Left lobe of liver (tissue), 2 donors: ENCODE results near the gene SH3BGRL3. TPM values are rescaled to one million over a fixed set of nuclear protein-coding genes. Genes with fewer than 3 reads are reported as not detected.
"Not testable (repeated sequence)": the region's sequence is repeated elsewhere in the genome, so short reads cannot be mapped to it uniquely, and the experiment has no call there.

Experiments
- ATAC-seq: fragments of 200-7000 bp; cut with Tn5 transposase; one replicate; pipeline ENCODE4 v1.9.1; 2020; ENCODE audit warnings: mild to moderate bottlenecking, moderate library complexity
- DNase-seq: peaks from one replicate; pipeline ENCODE4 v3.0.0-alpha.2; 2020; ENCODE audit warnings: low spot score
- total RNA-seq: library from RNA; stranded (reverse); gene quantifications from one replicate; pipeline ENCODE4 v1.2.1, GENCODE V29; 2021
- donor health status: DM: no; HTN: no; CAD: no; lungs with moderate emphysema.
- donor health status: DM: no; HTN: yes; CAD: no.

SH3BGRL3 gene
- total RNA-seq, 1 donor from 2014 or later: 31.5 TPM

- ATAC-seq: no peak
- DNase-seq: no peak
Measured at GRCh38 chr1:26314501-26314900, 34.6 kb downstream of the SH3BGRL3 start.

GRCh38 chr1:26315874-26316850 lies 36.3 kb downstream of the SH3BGRL3 start:
- no peak for DNase-seq
- no peak for ATAC-seq

DNA sequence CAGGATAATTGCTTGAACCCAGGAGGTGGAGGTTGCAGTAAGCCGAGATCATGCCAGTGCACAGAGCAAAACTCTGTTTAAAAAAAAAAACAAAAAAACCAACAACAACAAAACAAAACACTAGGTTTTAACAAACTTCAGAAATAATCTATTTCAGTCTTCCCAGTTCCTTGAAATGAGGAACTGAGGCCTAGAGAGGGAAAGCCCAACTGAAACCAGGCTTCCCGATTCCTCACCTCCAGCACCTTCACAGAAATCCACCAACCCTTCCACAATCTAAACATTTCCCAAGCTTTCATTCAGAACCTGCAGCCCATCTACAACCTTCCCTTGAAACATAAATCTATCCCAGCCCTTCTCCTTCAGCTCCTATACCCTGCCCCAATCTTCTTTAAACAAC lies 37.3 kb downstream of the SH3BGRL3 start:
- DNase-seq: no peak
- ATAC-seq: no peak

GRCh38 chr1:26317612-26318337 lies 37.9 kb downstream of the SH3BGRL3 start, which contains the start of gene CD52:
TSS of gene CD52 (plus strand) at chr1:26317958. CDS start at chr1:26318018, 60 bp downstream.
- ATAC-seq (no peak), DNase-seq (no peak)

DNA sequence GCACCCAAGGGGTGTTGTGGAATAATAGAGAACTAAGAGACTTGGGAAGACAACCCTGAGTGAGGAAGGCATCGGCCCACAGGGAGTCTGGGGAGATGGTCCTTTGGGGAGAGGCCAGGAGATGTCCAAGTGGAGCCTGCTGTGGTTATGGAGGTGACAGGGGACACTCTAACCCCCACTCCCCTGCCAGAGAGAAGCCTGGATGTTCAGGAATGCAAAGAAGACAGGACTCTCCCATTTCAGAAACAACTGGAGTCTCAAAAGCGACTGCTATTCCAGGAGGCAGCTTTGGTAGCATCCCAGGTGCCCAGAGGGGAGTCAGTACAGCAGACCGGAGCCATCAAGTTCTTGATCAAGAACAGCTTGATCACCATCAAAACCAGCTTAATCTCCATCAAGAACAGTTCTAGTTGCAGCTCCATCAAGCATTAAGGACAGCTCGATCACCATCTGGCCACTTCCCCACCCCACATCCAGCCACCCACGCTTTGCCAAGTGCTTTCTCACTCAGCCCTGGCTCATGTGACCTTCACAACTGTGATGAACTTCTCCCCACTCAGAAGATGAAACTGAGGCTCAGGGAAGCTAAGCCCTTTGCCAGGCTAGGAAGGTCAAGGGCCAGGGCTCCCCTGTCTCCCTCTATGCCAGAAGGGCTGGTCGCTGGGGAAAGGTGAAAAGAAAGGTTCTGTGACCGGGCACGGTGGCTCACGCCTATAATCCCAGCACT lies 38.6 kb downstream of the SH3BGRL3 start:
- DNase-seq (no peak), ATAC-seq (peak; percentile 9)

DNA sequence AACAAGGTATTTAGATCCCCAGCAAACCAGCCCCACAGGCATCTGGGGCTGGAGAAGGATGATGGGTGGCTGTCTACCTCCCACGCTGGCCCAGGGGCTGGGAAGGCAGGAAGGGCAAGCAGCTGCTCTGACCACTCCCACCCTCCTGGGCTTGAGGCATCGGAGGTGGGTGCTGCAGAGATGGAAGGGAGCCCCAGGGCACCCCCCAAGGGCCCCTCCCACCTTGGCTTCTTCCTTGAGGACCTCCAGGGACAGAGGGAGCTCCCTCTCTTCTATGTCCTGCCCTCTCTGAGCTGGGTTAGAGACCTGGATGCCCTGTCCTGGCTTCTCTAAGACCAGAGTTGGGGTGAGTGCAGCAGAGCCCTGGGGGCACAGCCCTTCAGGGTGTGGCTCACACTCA lies 41.0 kb downstream of the SH3BGRL3 start:
- ATAC-seq (no peak), DNase-seq (no peak)

DNA sequence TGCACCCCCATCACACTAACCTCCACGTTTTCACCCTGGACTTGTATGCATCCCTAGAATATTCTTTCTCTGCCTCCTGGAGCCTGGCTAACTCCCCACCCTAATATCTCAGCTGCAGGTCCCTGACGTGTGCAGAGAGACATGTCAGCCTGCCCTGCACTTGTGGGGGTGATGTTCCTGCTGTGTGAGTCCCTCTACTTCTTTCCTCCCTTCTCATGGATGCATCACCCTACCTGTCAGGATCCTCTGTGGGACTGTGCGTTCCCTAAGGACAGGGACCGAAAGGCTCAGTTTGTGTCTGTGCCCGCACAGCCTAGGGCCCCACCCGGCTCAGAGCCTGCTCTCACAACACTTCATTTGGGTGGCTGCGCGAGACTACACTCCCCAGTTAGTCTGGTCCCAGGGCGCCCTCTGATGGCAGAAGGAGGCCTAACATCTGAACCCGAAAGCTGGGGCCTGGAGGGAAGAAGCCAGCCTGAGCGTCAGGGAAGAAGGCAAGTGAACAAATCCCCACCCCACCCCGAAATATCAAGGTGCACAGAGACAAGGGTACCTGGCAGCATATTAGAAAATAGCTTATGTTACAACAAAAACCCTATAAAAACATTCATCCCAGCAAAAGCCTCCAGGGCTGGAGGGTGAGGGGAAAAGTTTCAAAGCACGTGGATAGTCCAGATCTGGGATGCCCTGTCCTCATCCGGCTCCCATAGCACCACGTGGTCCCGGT lies 41.6 kb downstream of the SH3BGRL3 start:
- ATAC-seq: peak; percentile 98
- peak; percentile 87 for DNase-seq

DNA sequence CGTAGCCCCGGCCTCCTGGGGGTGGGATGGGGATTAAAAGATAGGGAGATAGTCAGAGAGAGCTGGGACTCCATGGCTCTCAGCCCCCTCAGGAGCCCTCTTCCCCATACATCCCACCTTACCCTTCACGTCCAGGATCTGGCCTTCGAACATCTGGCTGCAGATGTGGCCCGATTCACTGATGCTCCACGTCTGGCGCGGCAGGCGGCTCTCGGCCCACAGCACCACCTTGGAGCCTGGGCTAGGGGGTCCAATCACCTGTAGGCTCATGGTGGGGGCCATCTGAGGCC lies 42.1 kb downstream of the SH3BGRL3 start:
- ATAC-seq (no peak), DNase-seq (no peak)

DNA sequence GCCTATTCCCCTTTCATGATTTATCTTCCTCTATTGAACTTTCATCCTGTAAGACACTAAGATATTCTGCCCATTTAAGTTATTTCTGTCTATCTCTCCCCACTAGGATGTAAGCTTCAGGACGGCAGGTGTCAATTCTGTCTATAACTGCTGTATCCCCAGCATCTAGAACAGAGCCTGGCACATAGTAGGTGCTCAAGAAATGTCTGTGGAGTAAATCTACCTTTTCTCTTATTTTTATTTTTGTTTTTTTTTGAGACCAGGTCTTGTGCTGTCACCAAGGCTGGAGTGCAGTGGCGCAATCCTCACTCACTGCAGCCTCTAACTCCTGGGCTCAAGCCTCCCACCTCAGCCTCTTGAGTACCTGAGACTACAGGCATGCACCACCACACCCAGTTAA lies 43.5 kb downstream of the SH3BGRL3 start:
- DNase-seq (no peak), ATAC-seq (no peak)

- ATAC-seq: no peak
- DNase-seq: no peak
Measured at GRCh38 chr1:26324550-26324949, 44.7 kb downstream of the SH3BGRL3 start.

- no peak for ATAC-seq
- no peak for DNase-seq
Measured at GRCh38 chr1:26327956-26328362, 48.1 kb downstream of the SH3BGRL3 start.

DNA sequence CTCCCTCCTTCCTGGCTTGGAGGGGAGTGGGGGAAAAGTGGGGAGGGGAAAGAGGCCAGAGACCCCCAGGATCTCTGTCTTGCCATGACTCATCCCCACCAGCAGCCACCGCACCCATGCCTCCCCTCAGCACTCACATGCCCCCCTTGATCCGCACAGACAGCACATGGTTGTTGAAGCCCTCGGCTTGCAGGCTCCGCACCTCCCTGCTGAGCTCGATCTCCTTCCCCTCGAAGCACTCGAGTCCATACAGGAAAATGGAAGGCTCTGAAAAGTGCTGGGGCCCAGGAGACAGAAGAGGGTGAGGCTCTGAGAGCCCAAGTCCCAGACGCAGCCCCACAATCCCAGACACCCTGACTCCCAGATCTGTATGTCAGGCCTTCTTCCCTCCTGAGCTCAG lies 48.7 kb downstream of the SH3BGRL3 start:
- ATAC-seq (no peak), DNase-seq (no peak)

- not testable (repeated sequence) for DNase-seq, ATAC-seq
Measured at GRCh38 chr1:26329380-26329779, 49.5 kb downstream of the SH3BGRL3 start.

DNA sequence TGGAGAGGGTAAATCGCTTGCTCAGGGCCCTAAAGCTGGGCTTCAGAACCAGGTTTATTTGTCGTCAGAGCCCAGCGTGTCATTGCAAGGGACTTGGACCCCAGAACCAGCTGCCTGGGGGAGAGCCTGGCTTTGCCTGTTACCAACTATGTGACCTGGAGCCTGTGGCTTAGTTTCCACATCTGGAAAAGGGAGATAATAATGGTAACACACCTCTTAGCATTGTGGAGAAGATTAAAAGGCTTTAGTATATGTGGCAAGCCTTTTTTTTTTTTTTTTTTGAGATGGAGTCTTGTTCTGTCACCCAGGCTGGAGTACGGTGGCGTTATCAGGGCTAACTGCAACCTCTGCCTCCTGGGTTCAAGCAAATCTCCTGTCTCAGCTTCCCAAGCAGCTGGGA lies 50.4 kb downstream of the SH3BGRL3 start:
- ATAC-seq (no peak), DNase-seq (no peak)

Other genes starting within 250 kb of the SH3BGRL3 start
- gene SLC30A2, start 234.0 kb upstream of the SH3BGRL3 start, total RNA-seq: 0.33 TPM
- 0.20 TPM for gene TRIM63, start 212.5 kb upstream of the SH3BGRL3 start, total RNA-seq
- gene PDIK1L, start 168.3 kb upstream of the SH3BGRL3 start, total RNA-seq: 6.3 TPM
- gene FAM110D, start 121.0 kb upstream of the SH3BGRL3 start, total RNA-seq: 0.28 TPM
- not detected for gene C1orf232, start 111.1 kb upstream of the SH3BGRL3 start, total RNA-seq
- gene ZNF593, start 110.2 kb upstream of the SH3BGRL3 start, total RNA-seq: 23.7 TPM
- not detected for gene ZNF593OS, start 108.3 kb upstream of the SH3BGRL3 start, total RNA-seq
- gene CNKSR1, start 102.6 kb upstream of the SH3BGRL3 start, total RNA-seq: 0.63 TPM
- gene CATSPER4, start 89.5 kb upstream of the SH3BGRL3 start, total RNA-seq: not detected
- 5.5 TPM for gene CEP85, start 45.9 kb upstream of the SH3BGRL3 start, total RNA-seq
- 7.8 TPM for gene UBXN11, start 26.6 kb downstream of the SH3BGRL3 start, total RNA-seq
- gene CD52, start 37.9 kb downstream of the SH3BGRL3 start, total RNA-seq: 3.0 TPM
- gene CRYBG2, start 74.0 kb downstream of the SH3BGRL3 start, total RNA-seq: 0.18 TPM
- gene ZNF683, start 92.7 kb downstream of the SH3BGRL3 start, total RNA-seq: not detected
- 1.1 TPM for gene LIN28A, start 130.7 kb downstream of the SH3BGRL3 start, total RNA-seq
- gene DHDDS, start 152.2 kb downstream of the SH3BGRL3 start, total RNA-seq: 25.9 TPM
- gene HMGN2, start 192.4 kb downstream of the SH3BGRL3 start, total RNA-seq: 84.3 TPM
- gene RPS6KA1, start 249.7 kb downstream of the SH3BGRL3 start, total RNA-seq: 12.9 TPM